IPS-20b (cell line): ENCODE data around the gene ADCY9.

ENCODE experiments used
- H3K27ac ChIP-seq: one replicate; pipeline ENCODE4 v1.5.1; 2013; ENCODE audit warnings: low read length
- H3K27me3 ChIP-seq: 2 replicates; pipeline ENCODE4 v1.6.1; 2013; ENCODE audit warnings: mild to moderate bottlenecking, low read length, inconsistent platforms; ENCODE audit not compliant: insufficient read depth
- H3K36me3 ChIP-seq: 2 replicates; pipeline ENCODE4 v1.6.1; 2013; ENCODE audit warnings: low read depth, mild to moderate bottlenecking, inconsistent platforms, low read length, moderate library complexity; ENCODE audit not compliant: insufficient read depth
- H3K4me1 ChIP-seq: 2 replicates; pipeline ENCODE4 v1.6.1; 2013; ENCODE audit warnings: mild to moderate bottlenecking, control low read depth, inconsistent platforms, low read length, moderate library complexity; ENCODE audit not compliant: insufficient read depth
- H3K4me3 ChIP-seq: 2 replicates; pipeline ENCODE4 v1.5.1; 2013; ENCODE audit warnings: mild to moderate bottlenecking, low read length, inconsistent platforms
- H3K9ac ChIP-seq: 2 replicates; pipeline ENCODE4 v1.6.1; 2013; ENCODE audit warnings: low read depth, mild to moderate bottlenecking, inconsistent platforms, low read length, moderate library complexity
- H3K9me3 ChIP-seq: 2 replicates; pipeline ENCODE4 v1.6.1; 2013; ENCODE audit warnings: mild to moderate bottlenecking, low read depth, low read length, inconsistent platforms; ENCODE audit not compliant: insufficient read depth

Gene ADCY9

DNA sequence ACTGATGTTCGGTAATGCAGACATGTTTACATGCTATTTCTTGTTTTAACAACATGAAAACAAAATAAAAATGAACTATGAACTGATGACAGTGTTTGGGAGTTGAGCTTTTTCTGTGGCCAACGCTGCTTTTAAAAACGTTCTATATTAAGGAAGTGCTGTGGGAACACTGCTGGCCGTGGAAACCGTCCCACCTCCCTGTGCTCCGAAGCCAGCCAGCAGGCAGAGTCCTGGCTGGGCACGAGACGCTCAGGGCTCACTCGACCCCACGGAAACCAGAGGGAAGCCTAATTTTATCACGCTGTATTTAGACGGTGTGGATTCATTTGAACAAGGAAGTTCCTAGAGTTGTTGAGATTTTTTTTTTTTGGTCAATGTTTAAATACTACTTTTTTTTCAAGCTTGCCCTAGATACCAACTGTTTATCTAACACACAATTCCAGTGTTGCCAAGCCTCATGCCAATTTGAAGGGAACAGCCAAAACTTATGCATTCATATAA, 25.8 kb downstream of the ADCY9 start:
- Histone ChIP-seq H3K27ac (no peak overlapping the region), H3K9me3 (no peaks in the 10 kb centered on the region), H3K4me3 (no peak overlapping the region), H3K27me3 (no peaks in the 10 kb centered on the region), H3K9ac (0 out of 2 replicates have a peak overlapping the region, but pooled peaks have one; percentile 1), H3K4me1 (peaks cover 4% of the 10 kb centered on the region; the same call in 1 of the 2 replicates), H3K36me3 (no peaks in the 10 kb centered on the region)

DNA sequence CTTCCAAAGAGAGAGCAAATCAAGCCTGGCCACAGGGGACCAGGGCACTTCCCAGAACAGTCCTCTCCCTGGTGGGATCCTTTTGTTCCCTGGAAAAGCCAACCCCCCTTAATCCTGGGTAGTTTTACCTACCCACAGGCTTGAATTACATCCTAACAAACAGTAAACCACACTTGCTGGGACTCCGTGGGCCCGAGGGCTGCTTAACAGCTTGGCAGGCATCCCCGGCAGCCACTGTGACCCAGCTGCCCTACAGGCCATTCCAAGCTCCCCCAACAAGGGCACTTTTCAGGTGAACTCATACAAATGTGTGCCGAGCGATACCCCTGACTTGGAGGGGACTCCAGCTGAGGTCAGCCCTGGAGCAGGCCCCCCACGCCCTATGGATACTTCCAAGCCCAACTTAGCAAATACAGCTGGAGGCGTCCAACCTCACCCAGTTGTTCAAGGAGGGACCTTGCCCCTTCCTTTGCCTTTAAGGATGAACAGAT, 26.4 kb downstream of the ADCY9 start:
- H3K4me3 ChIP-seq: no peak overlapping the region
- H3K36me3 ChIP-seq: no peaks in the 10 kb centered on the region
- no peaks in the 10 kb centered on the region for H3K27me3 ChIP-seq
- peaks cover 4% of the 10 kb centered on the region; the same call in 1 of the 2 replicates for H3K4me1 ChIP-seq
- 0 out of 2 replicates have a peak overlapping the region, but pooled peaks have one; percentile 1 for H3K9ac ChIP-seq
- no peaks in the 10 kb centered on the region for H3K9me3 ChIP-seq
- H3K27ac ChIP-seq: no peak overlapping the region

DNA sequence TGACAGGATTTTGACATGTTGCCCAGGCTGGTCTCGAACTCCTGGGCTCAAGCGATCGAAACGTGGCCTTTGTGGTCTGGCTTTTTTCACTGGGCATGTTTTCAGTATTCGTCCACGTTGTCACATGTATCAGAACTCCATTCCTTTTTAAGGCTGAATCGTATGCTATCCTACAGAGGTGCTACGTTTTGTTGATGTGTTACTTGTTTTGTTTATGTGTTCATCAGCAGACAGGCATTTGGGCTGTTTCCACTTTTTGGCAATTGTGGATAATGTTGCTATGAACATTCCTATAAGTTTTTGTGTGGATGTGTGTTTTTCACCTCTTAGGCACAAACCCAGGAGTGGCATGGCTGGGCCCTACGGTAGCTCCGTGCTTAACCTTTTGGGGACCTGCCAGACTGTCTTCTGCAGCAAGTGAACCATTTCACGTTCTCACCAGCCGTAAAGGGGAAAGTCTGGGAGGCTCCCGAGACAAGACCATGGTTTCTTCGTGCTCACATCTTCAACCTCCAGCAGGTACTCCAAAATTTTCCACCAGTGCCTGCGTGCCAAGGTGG, 26.9 kb downstream of the ADCY9 start:
- H3K4me3 ChIP-seq: no peak overlapping the region
- no peaks in the 10 kb centered on the region for H3K36me3 ChIP-seq
- H3K9me3 ChIP-seq: no peaks in the 10 kb centered on the region
- peaks cover 4% of the 10 kb centered on the region; the same call in 1 of the 2 replicates for H3K4me1 ChIP-seq
- no peaks in the 10 kb centered on the region for H3K27me3 ChIP-seq
- H3K9ac ChIP-seq: no peak overlapping the region
- no peak overlapping the region for H3K27ac ChIP-seq

DNA sequence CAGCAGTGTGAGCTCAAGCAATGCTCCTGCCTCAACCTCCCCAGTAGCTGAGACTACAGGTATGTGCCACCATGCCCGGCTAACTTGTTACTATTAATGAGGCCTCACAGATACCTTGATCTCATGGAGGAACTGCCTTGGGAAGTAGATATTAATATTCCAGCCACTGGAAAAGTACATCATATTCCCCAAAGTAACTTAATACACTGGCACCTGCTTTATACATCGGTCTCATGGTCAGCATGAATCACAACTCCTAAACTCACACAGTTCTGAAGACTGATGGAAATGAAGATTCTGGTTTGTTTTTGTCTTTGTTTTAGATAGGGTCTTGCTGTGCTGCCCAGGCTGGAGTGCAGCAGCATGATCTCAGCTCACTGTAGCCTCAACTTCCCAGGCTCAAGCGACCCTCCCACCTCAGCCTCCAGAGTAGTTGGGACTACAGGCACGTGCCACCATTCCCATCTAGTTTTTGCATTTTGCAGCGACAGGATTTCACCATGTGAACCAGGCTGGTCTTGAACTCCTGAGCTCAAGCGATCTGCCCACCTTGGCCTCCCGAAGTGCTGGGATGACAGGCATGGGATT, 28.2 kb downstream of the ADCY9 start:
- Histone ChIP-seq H3K4me1 (peaks cover 4% of the 10 kb centered on the region; the same call in 1 of the 2 replicates), H3K4me3 (no peak overlapping the region), H3K27ac (no peak overlapping the region), H3K27me3 (no peaks in the 10 kb centered on the region), H3K9ac (no peak overlapping the region), H3K36me3 (no peaks in the 10 kb centered on the region), H3K9me3 (no peaks in the 10 kb centered on the region)

DNA sequence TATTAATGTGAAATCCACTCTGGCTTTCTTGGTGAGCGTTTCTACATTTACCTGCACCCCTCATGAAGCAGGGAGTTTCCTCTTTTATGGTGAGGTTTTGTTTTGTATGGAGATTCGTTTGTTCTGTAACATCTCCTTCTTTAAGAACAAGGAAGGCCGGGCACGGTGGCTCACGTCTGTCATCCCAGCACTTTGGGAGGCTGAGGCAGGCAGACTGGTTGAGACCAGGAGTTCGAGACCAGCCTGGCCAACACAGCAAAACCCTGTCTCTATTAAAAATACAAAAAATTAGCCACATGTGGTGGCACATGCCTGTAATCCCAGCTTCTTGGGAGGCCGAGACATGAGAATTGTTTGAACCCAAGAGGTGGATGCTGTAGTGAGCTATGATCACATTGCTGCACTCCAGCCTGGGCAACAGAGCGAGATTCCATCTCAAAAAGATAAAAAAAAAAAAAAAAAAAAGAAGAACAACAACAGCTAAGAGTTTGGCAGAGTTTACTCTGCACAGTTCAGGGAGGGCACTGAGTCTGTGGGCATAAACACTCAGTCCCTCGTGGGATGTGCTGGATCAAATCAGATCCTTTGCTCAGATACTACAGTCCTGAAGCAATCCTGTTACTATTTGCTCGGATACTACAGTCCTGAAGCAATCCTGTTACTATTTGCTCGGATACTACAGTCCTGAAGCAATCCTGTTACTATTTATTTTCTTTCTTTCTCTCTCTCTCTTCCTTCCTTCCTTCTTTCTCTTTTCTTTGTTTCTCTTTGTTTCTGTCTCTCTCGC, 28.9 kb downstream of the ADCY9 start:
- Histone ChIP-seq H3K4me3 (no peak overlapping the region), H3K9ac (no peak overlapping the region), H3K4me1 (peaks cover 4% of the 10 kb centered on the region; the same call in 1 of the 2 replicates), H3K27me3 (no peaks in the 10 kb centered on the region), H3K9me3 (no peaks in the 10 kb centered on the region), H3K27ac (no peak overlapping the region), H3K36me3 (no peaks in the 10 kb centered on the region)

DNA sequence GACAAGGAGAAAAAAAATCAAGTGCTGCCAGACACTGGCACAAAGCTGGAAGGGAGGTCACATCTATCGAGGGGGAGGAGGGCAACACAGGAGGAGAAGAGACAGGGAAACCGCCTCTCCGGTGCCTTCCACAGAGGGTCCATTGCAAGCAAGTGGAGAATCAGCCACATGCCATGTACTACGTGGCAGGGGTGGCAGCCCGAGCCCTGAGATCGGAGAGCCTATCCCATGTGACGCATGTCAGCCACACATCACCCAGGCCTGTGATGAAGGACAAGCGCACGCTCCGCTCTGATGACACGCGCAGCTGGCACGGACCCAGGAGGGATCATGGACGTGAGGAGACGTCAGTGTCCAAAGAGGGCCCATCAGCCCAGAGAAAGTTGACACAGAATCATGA, 30.1 kb downstream of the ADCY9 start:
- Histone ChIP-seq H3K9ac (no peak overlapping the region), H3K9me3 (no peaks in the 10 kb centered on the region), H3K27me3 (no peaks in the 10 kb centered on the region), H3K27ac (no peak overlapping the region), H3K36me3 (no peaks in the 10 kb centered on the region), H3K4me3 (no peak overlapping the region), H3K4me1 (peaks cover 4% of the 10 kb centered on the region; the same call in 1 of the 2 replicates)

DNA sequence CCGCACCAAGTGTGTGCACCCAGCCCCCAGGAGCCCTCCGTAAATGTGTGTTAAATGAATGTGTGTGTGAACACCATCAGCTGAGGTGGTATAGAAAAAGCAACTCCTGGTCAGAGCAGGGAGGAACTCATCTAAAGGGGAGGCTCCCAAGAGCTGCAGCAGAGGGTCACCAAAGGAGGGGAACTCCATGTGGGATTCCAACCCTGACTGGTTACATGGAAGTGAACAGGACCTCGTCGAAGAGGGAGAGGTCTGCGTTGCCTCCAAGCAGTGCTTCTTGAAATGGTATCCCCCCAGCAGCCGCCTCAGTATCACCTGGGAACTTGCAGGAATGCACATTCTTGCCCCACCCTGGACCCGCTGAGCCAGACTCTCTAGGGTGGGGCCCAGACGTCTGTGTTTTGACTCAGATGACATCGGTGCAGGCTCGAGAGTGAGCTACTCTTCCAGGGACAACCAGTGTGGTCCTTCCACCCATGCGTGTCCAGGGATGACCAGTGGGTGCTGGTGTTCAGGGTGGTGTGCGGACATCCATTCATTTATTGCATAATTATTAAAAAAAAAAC, 30.8 kb downstream of the ADCY9 start:
- Histone ChIP-seq H3K27me3 (no peaks in the 10 kb centered on the region), H3K27ac (no peak overlapping the region), H3K4me1 (peaks cover 4% of the 10 kb centered on the region; the same call in 1 of the 2 replicates), H3K9me3 (no peaks in the 10 kb centered on the region), H3K9ac (no peak overlapping the region), H3K4me3 (no peak overlapping the region), H3K36me3 (no peaks in the 10 kb centered on the region)

DNA sequence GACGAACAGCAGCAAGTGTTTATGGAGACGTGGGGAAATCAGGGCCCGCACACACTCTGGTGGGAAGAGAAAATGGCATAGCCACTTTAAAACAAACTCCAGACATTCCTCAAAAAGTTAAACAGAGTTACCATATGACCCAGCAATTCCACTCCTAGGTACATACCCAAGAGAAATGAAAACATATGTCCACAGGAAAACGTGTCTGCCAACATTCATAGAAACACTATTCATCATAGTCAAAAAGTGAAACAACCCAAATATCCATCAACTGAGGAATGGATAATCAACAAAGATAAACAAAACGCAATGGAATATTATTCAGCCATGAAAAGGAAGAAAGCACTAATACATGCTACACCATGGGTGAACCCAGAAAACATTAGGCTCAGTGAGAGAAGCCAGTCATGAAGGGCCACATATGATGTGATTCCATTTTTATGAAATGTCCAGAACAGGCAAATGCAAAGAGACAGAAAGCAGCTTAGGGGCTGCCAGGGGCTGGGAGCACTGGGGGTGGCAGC, 32.8 kb downstream of the ADCY9 start:
- Histone ChIP-seq H3K27me3 (no peaks in the 10 kb centered on the region), H3K27ac (no peak overlapping the region), H3K36me3 (no peaks in the 10 kb centered on the region), H3K9me3 (no peaks in the 10 kb centered on the region), H3K4me1 (no peaks in the 10 kb centered on the region; the same call in 1 of the 2 replicates), H3K9ac (no peak overlapping the region), H3K4me3 (no peak overlapping the region)

DNA sequence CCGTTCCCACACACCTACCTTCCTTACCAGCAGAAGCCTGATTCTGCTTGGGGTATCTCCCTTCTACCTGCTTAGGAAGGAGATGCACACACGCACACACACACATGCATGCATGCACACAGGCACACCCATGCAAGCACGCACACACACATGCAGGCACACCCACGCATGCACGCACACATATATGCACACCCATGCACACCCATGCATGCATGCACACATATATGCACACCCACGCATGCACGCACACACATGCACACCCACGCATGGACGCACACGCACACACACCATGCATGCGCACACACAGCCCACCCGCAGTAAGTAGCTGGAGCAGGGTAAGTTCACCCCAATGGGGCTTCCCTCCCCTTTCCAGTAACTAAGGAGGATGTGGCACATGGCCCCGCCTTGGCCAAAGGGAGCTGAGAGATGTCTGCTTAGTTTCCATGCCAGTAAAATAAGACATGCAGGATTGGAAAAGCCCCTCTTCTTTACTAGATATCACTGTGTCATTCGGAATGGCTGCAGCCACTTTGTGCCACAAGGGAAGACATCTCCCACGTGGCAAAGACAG, 33.7 kb downstream of the ADCY9 start:
- Histone ChIP-seq H3K4me3 (no peak overlapping the region), H3K36me3 (no peaks in the 10 kb centered on the region), H3K9me3 (no peaks in the 10 kb centered on the region), H3K9ac (no peak overlapping the region), H3K27ac (no peak overlapping the region), H3K4me1 (no peaks in the 10 kb centered on the region; the same call in 1 of the 2 replicates), H3K27me3 (no peaks in the 10 kb centered on the region)

DNA sequence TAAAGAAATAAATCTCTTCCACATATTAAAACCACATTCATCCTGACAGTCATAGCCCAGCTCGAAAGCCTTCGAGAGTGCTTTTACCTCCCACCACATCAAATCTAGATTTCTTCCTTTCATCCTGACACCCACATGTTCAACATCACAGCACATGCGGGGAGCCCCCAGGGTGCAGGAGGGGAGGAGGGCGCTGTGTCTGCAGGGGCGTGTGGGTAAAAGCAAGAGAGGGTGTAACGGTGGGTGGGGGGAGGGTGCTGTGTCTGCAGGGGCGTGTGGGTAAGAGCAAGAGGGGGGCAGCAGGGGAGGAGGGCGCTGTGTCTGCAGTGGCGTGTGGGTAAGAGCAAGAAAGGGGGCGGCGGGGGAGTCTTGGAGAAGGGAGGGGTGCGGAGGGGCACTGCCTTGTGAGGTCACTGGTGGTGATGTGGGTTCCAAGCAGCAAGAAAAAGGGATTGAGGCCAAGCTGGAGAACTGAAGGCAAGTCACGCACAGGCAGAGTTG, 34.7 kb downstream of the ADCY9 start:
- Histone ChIP-seq H3K27me3 (no peaks in the 10 kb centered on the region), H3K4me3 (no peak overlapping the region), H3K9ac (no peak overlapping the region), H3K9me3 (no peaks in the 10 kb centered on the region), H3K36me3 (no peaks in the 10 kb centered on the region), H3K4me1 (no peaks in the 10 kb centered on the region; the same call in 1 of the 2 replicates), H3K27ac (no peak overlapping the region)

DNA sequence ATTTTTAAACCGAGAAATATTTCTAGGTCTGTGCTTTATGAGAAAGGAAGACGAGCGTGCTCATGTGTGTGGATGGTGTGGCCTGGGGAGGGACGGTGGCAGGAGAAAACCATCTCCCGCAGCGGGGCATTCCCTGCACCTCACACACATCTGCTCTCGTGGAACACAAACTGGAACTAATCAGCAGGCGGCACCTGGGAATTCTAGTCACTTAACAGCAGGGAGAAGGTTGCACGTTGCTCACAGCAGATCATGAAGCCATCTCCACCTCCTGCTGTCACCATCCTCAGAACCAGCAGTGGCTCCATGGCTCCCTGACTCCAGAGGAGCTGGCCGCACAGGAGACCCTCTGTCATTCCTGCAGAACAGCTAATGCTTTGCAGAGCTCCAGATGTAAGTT, 35.2 kb downstream of the ADCY9 start:
- Histone ChIP-seq H3K27me3 (no peaks in the 10 kb centered on the region), H3K4me1 (no peaks in the 10 kb centered on the region; the same call in 1 of the 2 replicates), H3K27ac (no peak overlapping the region), H3K36me3 (no peaks in the 10 kb centered on the region), H3K4me3 (no peak overlapping the region), H3K9ac (no peak overlapping the region), H3K9me3 (no peaks in the 10 kb centered on the region)
